Keratinocyte (primary cell): ENCODE results near the gene WBP1.

Source experiments
- CTCF ChIP-seq, 3 experiments: IDR thresholded peaks in 1 of 3; conservative IDR thresholded peaks in 1 of 3; optimal IDR thresholded peaks in 1 of 3; 2 replicates in 2 of 3; 3 replicates in 1 of 3; pipeline versions ENCODE3 to v1.5.1; 2011; ENCODE audit warnings: low read length in 3 of 3, mild to moderate bottlenecking in 3 of 3, moderate library complexity in 2 of 3, control low read depth in 1 of 3, inconsistent platforms in 1 of 3; ENCODE audit not compliant: insufficient read depth in 2 of 3; ENCODE audit errors: extremely low read depth in 1 of 3
- EZH2 ChIP-seq: IDR thresholded peaks from one replicate; pipeline ENCODE4 v1.6.1; 2012; ENCODE audit warnings: inconsistent platforms, mild to moderate bottlenecking, low read length, moderate library complexity

GRCh38 chr2:74436111-74436805 lies 22.0 kb upstream of the WBP1 start:
- TF ChIP-seq CTCF (optimal IDR thresholded peaks at IDR 0.05 in 1 of 3, IDR thresholded peaks at IDR 0.05 in 1 of 3, conservative IDR thresholded peaks at IDR 0.05 in 1 of 3; ENCODE audit: extremely low read depth in 1 of 3, insufficient read depth in 2 of 3, low read length in 3 of 3) (no peak), EZH2 (no peak)
